NCI-H510A treated with DMSO at 0.1 percent for 48 hours (cell line): ENCODE results near the gene HDGFL2.

Source experiments
- DNase-seq: peaks from one replicate; lab custom pipeline; 2025; lab: John Stamatoyannopoulos, UW

Gene HDGFL2

GRCh38 chr19:4499318-4499717 is 27.2 kb downstream of the HDGFL2 start:
- no peak for DNase-seq

- no peak for DNase-seq
Measured at GRCh38 chr19:4499855-4500254, 27.8 kb downstream of the HDGFL2 start.

- DNase-seq, result no peak
Measured at GRCh38 chr19:4500841-4501591, 28.9 kb downstream of the HDGFL2 start.

- DNase-seq, result no peak
Measured at GRCh38 chr19:4501691-4502090, 29.6 kb downstream of the HDGFL2 start.

- DNase-seq, result no peak
Measured at GRCh38 chr19:4502282-4503131, 30.4 kb downstream of the HDGFL2 start.

GRCh38 chr19:4503132-4503824 is 31.2 kb downstream of the HDGFL2 start:
- DNase-seq, result no peak

GRCh38 chr19:4503825-4504170 is 31.7 kb downstream of the HDGFL2 start:
- no peak for DNase-seq

- DNase-seq, result no peak
Measured at GRCh38 chr19:4504297-4504701, 32.2 kb downstream of the HDGFL2 start.

- DNase-seq, result no peak
Measured at GRCh38 chr19:4504891-4505569, 32.9 kb downstream of the HDGFL2 start.

GRCh38 chr19:4505570-4506448 is 33.7 kb downstream of the HDGFL2 start:
- no peak for DNase-seq

- no peak for DNase-seq
Measured at GRCh38 chr19:4506449-4507149, 34.5 kb downstream of the HDGFL2 start.

GRCh38 chr19:4507150-4507452 is 35.0 kb downstream of the HDGFL2 start:
- no peak for DNase-seq

GRCh38 chr19:4507804-4508203 is 35.7 kb downstream of the HDGFL2 start:
- DNase-seq, result no peak

GRCh38 chr19:4508698-4509097 is 36.6 kb downstream of the HDGFL2 start:
- no peak for DNase-seq

GRCh38 chr19:4510435-4511255 is 38.5 kb downstream of the HDGFL2 start:
- DNase-seq, result no peak

- no peak for DNase-seq
Measured at GRCh38 chr19:4511300-4512054, 39.4 kb downstream of the HDGFL2 start.

GRCh38 chr19:4512070-4512469 is 40.0 kb downstream of the HDGFL2 start:
- no peak for DNase-seq

GRCh38 chr19:4513248-4513647 is 41.2 kb downstream of the HDGFL2 start:
- DNase-seq, result no peak

GRCh38 chr19:4515732-4516131 is 43.6 kb downstream of the HDGFL2 start:
- no peak for DNase-seq
